Measurements from ENCODE around the gene EBF4. TPM values are rescaled to one million over a fixed set of nuclear protein-coding genes. Genes with fewer than 3 reads are reported as not detected.
A peak's percentile ranks its signal among the peaks of the same experiment; 100 is the strongest.
"Not testable (repeated sequence)": the region's sequence is repeated elsewhere in the genome, so short reads cannot be mapped to it uniquely, and the experiment has no call there.

Gene EBF4
- total and polyA plus RNA-seq, 2 experiments from 2014 or later = 18.8 to 24.2 TPM

GRCh38 chr20:2692886-2693285 is 306 bp downstream of the EBF4 start:
- TF ChIP-seq CTCF (IDR thresholded peaks at IDR 0.05; ENCODE audit: low read depth, low read length) = no peak
- Histone ChIP-seq H3K4me1 (ENCODE audit: low read depth) (no peaks in the 10 kb centered on the region), H3K27me3 (peaks cover 85% of the 10 kb centered on the region), H3K9me3 (ENCODE audit: low read depth) (no peaks in the 10 kb centered on the region), H3K27ac (no peak overlapping the region), H3K36me3 (no peaks in the 10 kb centered on the region), H3K4me3 (peak overlapping the region; percentile 39)
- DNase-seq (ENCODE audit: low read depth in 1 of 2, low spot score in 1 of 2) = peak; percentile 5 to 58

- Histone ChIP-seq H3K27me3 (peaks cover 83% of the 10 kb centered on the region), H3K9me3 (ENCODE audit: low read depth) (no peaks in the 10 kb centered on the region), H3K36me3 (no peaks in the 10 kb centered on the region), H3K4me3 (peak overlapping the region; percentile 39), H3K27ac (no peak overlapping the region), H3K4me1 (ENCODE audit: low read depth) (no peaks in the 10 kb centered on the region)
- DNase-seq (ENCODE audit: low read depth in 1 of 2, low spot score in 1 of 2) = peak; percentile 30 to 56
- no peak for TF ChIP-seq CTCF (IDR thresholded peaks at IDR 0.05; ENCODE audit: low read depth, low read length)
These were observed 867 bp downstream of the EBF4 start for GRCh38 chr20:2693286-2694007.

GRCh38 chr20:2694008-2694471 is 1.5 kb downstream of the EBF4 start:
- no peak overlapping the region for H3K27ac ChIP-seq
- H3K4me1 ChIP-seq (ENCODE audit: low read depth) = no peaks in the 10 kb centered on the region
- peaks cover 82% of the 10 kb centered on the region for H3K27me3 ChIP-seq
- no peaks in the 10 kb centered on the region for H3K9me3 ChIP-seq (ENCODE audit: low read depth)
- peak in 1 of 2 donors; percentile 13 for DNase-seq (ENCODE audit: low read depth in 1 of 2, low spot score in 1 of 2)
- no peak for TF ChIP-seq CTCF (IDR thresholded peaks at IDR 0.05; ENCODE audit: low read depth, low read length)
- no peaks in the 10 kb centered on the region for H3K36me3 ChIP-seq
- H3K4me3 ChIP-seq = peak overlapping the region; percentile 39

- no peaks in the 10 kb centered on the region for H3K36me3 ChIP-seq
- no peak overlapping the region for H3K27ac ChIP-seq
- H3K9me3 ChIP-seq (ENCODE audit: low read depth) = no peaks in the 10 kb centered on the region
- H3K4me1 ChIP-seq (ENCODE audit: low read depth) = no peaks in the 10 kb centered on the region
- no peak for DNase-seq (ENCODE audit: low read depth in 1 of 2, low spot score in 1 of 2)
- H3K4me3 ChIP-seq = no peak overlapping the region
- H3K27me3 ChIP-seq = peaks cover 77% of the 10 kb centered on the region
- no peak for TF ChIP-seq CTCF (IDR thresholded peaks at IDR 0.05; ENCODE audit: low read depth, low read length)
These were observed 1.9 kb downstream of the EBF4 start for GRCh38 chr20:2694519-2694918.

GRCh38 chr20:2695206-2695983 is 2.8 kb downstream of the EBF4 start:
- TF ChIP-seq CTCF (IDR thresholded peaks at IDR 0.05; ENCODE audit: low read depth, low read length) = no peak
- DNase-seq (ENCODE audit: low read depth in 1 of 2, low spot score in 1 of 2) = no peak
- Histone ChIP-seq H3K4me3 (no peak overlapping the region), H3K27ac (no peak overlapping the region), H3K27me3 (peaks cover 76% of the 10 kb centered on the region), H3K4me1 (ENCODE audit: low read depth) (no peaks in the 10 kb centered on the region), H3K36me3 (no peaks in the 10 kb centered on the region), H3K9me3 (ENCODE audit: low read depth) (no peaks in the 10 kb centered on the region)

- H3K4me1 ChIP-seq (ENCODE audit: low read depth); H3K36me3 ChIP-seq; H3K9me3 ChIP-seq (ENCODE audit: low read depth); DNase-seq (ENCODE audit: low read depth in 1 of 2, low spot score in 1 of 2); H3K4me3 ChIP-seq; H3K27ac ChIP-seq: not testable (repeated sequence)
- H3K27me3 ChIP-seq = peaks cover 76% of the 10 kb centered on the region
These were observed 3.5 kb downstream of the EBF4 start for GRCh38 chr20:2695984-2696525.
